CD14-positive monocyte (primary cell): ENCODE data around the gene MINDY3. TPM values are rescaled to one million over a fixed set of nuclear protein-coding genes. Genes with fewer than 3 reads are reported as not detected.

Source experiments
- DNase-seq, 3 donors: peaks; one replicate each; pipeline ENCODE4 v3.0.0-alpha.2; 2011 to 2022
- H2AFZ ChIP-seq: 2 replicates; pipeline ENCODE4 v1.6.0; 2012; ENCODE audit warnings: mild to moderate bottlenecking, low read depth, low read length, inconsistent platforms; ENCODE audit not compliant: insufficient read depth, poor library complexity, severe bottlenecking
- H3K27ac ChIP-seq, 2 donors: 1 replicate in 1 of 2; 2 replicates in 1 of 2; pipeline ENCODE4 v1.5.1; 2012 to 2013; ENCODE audit warnings: low read length in 2 of 2, control low read depth in 1 of 2, inconsistent platforms in 1 of 2, low read depth in 1 of 2, mild to moderate bottlenecking in 1 of 2
- H3K27me3 ChIP-seq, 2 donors: one replicate each; pipeline versions ENCODE4 v1.6.0 to v1.6.1; 2011 to 2013; ENCODE audit warnings: low read length in 2 of 2; ENCODE audit not compliant: control insufficient read depth in 2 of 2, insufficient read depth in 2 of 2
- H3K36me3 ChIP-seq, 2 donors: replicated peaks in 1 of 2; 1 replicate in 1 of 2; 2 replicates in 1 of 2; pipeline versions ENCODE4 v1.5.1 to v1.6.1; 2012 to 2013; ENCODE audit warnings: low read length in 2 of 2, control low read depth in 1 of 2, inconsistent platforms in 1 of 2, mild to moderate bottlenecking in 1 of 2; ENCODE audit not compliant: insufficient read depth in 2 of 2, control insufficient read depth in 1 of 2
- H3K4me1 ChIP-seq, 2 donors: 1 replicate in 1 of 2; 2 replicates in 1 of 2; pipeline versions ENCODE4 v1.5.1 to v1.6.1; 2012 to 2013; ENCODE audit warnings: low read length in 2 of 2, control low read depth in 1 of 2, inconsistent platforms in 1 of 2, mild to moderate bottlenecking in 1 of 2, moderate library complexity in 1 of 2; ENCODE audit not compliant: insufficient read depth in 2 of 2, control insufficient read depth in 1 of 2
- H3K4me2 ChIP-seq: replicated peaks from 2 replicates; pipeline ENCODE3; 2012; ENCODE audit warnings: low read length, moderate library complexity, mild to moderate bottlenecking; ENCODE audit not compliant: poor library complexity, severe bottlenecking; ENCODE audit errors: extremely low read depth
- H3K4me3 ChIP-seq, 3 experiments: fragments of 200-600 bp in 1 of 3; sonication (generic) in 1 of 3; replicated peaks in 1 of 3; 1 replicate in 2 of 3; 2 replicates in 1 of 3; pipeline ENCODE4 v1.5.1; 2011 to 2013; ENCODE audit warnings: low read length in 3 of 3, mild to moderate bottlenecking in 3 of 3, control low read depth in 2 of 3, low read depth in 2 of 3, inconsistent platforms in 1 of 3, moderate library complexity in 1 of 3
- H3K79me2 ChIP-seq: 2 replicates; pipeline ENCODE4 v1.6.0; 2012; ENCODE audit warnings: mild to moderate bottlenecking, control low read depth, inconsistent platforms, low read length, moderate library complexity; ENCODE audit not compliant: insufficient read depth
- H3K9ac ChIP-seq: 2 replicates; pipeline ENCODE4 v1.6.0; 2017; ENCODE audit warnings: low read length, mild to moderate bottlenecking; ENCODE audit not compliant: insufficient read depth, poor library complexity, severe bottlenecking
- H3K9me3 ChIP-seq, 2 donors: replicated peaks in 1 of 2; 1 replicate in 1 of 2; 2 replicates in 1 of 2; pipeline versions ENCODE4 v1.5.1 to v1.6.1; 2012 to 2013; ENCODE audit warnings: low read length in 2 of 2, control low read depth in 1 of 2; ENCODE audit not compliant: control insufficient read depth in 1 of 2, insufficient read depth in 1 of 2
- H4K20me1 ChIP-seq: 2 replicates; pipeline ENCODE4 v1.6.0; 2012; ENCODE audit warnings: mild to moderate bottlenecking, low read length, control low read depth, moderate library complexity; ENCODE audit not compliant: insufficient read depth
- H3K27ac Mint-ChIP-seq, 7 donors: one replicate each; pipeline ENCODE4 v1.8.0; 2020; ENCODE audit warnings: mild to moderate bottlenecking in 7 of 7, mixed read lengths in 7 of 7, moderate library complexity in 6 of 7, inconsistent platforms in 2 of 7
- H3K27me3 Mint-ChIP-seq, 3 donors: one replicate each; pipeline ENCODE4 v1.8.0; 2021 to 2022; ENCODE audit warnings: low read depth in 3 of 3, mild to moderate bottlenecking in 3 of 3, mixed read lengths in 3 of 3, moderate library complexity in 3 of 3, inconsistent platforms in 1 of 3
- H3K36me3 Mint-ChIP-seq, 2 donors: one replicate each; pipeline ENCODE4 v1.8.0; 2020; ENCODE audit warnings: mixed read lengths in 2 of 2, inconsistent platforms in 1 of 2, mild to moderate bottlenecking in 1 of 2
- H3K4me1 Mint-ChIP-seq: one replicate; pipeline ENCODE4 v1.8.0; 2020; ENCODE audit warnings: mild to moderate bottlenecking, mixed read lengths
- H3K4me3 Mint-ChIP-seq, 2 donors: one replicate each; pipeline ENCODE4 v1.8.0; 2020; ENCODE audit warnings: mild to moderate bottlenecking in 2 of 2, mixed read lengths in 2 of 2, moderate library complexity in 1 of 2
- H3K9me3 Mint-ChIP-seq, 7 donors: one replicate each; pipeline ENCODE4 v1.8.0; 2020 to 2022; ENCODE audit warnings: mixed read lengths in 7 of 7, mild to moderate bottlenecking in 6 of 7, moderate library complexity in 6 of 7, inconsistent platforms in 2 of 7
- WGBS: methylation state at CpG from one replicate; pipeline ENCODE4 v1.1.5; 2013; ENCODE audit warnings: missing lambda C conversion rate; ENCODE audit not compliant: insufficient coverage; 5-methylcytosine and 5-hydroxymethylcytosine counted together
- intact Hi-C, 2 donors: fragments of 100-400 bp; cut with micrococcal nuclease; formaldehyde crosslinking; loops; one replicate each; pipeline versions ENCODE4 v1.15.0 to v1.15.1; 2023
- polyA plus RNA-seq, 3 donors: library from polyadenylated mRNA; depleted of rRNA in 1 of 3; unstranded in 2 of 3; stranded (reverse) in 1 of 3; fragments of 300-500 nt in 2 of 3; fragments of >200 nt in 1 of 3; fragmentation: Illumina TruSeq in 2 of 3; gene quantifications; 1 replicate in 2 of 3; 2 replicates in 1 of 3; pipeline ENCODE4 v1.2.3, GENCODE V29; 2012 to 2021
- TF ChIP-seq, protein P1 (sequence below): fragments of 200-600 bp; IDR thresholded peaks from one replicate; pipeline ENCODE4 v1.8.0; 2022; ENCODE audit warnings: antibody characterized with exemption, mild to moderate bottlenecking

Gene MINDY3
- polyA plus RNA-seq, 3 donors: 2.4 to 14.8 (median 4.4) TPM

DNA sequence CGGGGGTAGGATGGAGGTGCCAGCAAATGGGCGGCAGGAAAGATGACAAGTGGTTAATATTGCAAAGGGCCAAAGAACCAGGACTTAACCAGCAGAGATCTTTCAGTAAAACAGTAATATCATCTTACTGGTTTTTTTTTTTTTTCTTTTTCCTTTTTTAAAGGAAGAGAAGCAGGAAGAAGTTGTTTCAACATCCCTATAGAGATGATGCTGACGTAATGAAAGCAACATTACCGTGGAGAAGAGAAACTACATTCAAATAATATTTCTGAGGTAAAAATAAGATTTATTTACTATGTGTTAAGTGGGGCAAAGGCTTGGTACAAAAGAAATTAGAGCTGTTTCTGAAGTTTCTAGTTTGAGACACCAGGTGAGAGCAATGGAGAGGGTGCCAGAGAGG, 11.0 kb downstream of the MINDY3 start:
- peaks cover 30 to 41% of the 10 kb centered on the region in 2 donors for H3K36me3 Mint-ChIP-seq
- Histone ChIP-seq H3K79me2 (peaks cover 94% of the 10 kb centered on the region), H4K20me1 (peaks cover 51% of the 10 kb centered on the region)

DNA sequence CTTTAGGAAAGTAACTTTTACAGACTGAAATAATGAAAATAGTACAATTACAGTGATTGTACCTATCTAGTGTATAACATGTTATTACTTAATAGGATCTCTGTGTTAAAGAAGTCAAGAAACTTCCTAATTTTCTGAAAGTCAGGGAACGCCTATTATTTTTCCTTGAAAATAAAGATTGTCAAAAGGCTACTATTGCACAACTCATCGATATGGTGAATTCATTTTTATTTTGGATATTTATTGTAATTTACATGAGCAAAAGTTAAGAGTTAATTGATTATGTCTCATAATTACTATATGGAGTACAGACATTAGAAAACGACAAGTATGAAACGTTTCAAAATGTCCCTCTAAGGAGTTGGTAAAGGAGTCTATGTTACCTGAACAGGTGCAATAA, 12.8 kb downstream of the MINDY3 start:
- Histone ChIP-seq H3K4me2 (no peak overlapping the region), H3K9me3 (peaks cover 7 to 22% of the 10 kb centered on the region in 2 donors), H3K36me3 (peaks cover 6 to 16% of the 10 kb centered on the region in 2 donors), H3K4me3 (no peak overlapping the region), H2AFZ (no peak overlapping the region), H3K79me2 (peaks cover 75% of the 10 kb centered on the region), H3K9ac (no peak overlapping the region), H3K27ac (no peak overlapping the region), H3K27me3 (no peaks in the 10 kb centered on the region), H4K20me1 (peaks cover 52% of the 10 kb centered on the region), H3K4me1 (peaks cover 19 to 20% of the 10 kb centered on the region in 2 donors)
- Mint-ChIP-seq H3K4me3 (no peak overlapping the region), H3K9me3 (peaks cover 14 to 27% (median 25%) of the 10 kb centered on the region in 7 donors), H3K27me3 (peaks cover 0 to 2% (median 0%) of the 10 kb centered on the region in 3 donors), H3K4me1 (peaks cover 30% of the 10 kb centered on the region), H3K27ac (no peak overlapping the region), H3K36me3 (peaks cover 31 to 42% of the 10 kb centered on the region in 2 donors)
- intact Hi-C loops: no loop called here
- no peak for DNase-seq
- WGBS: no CpG with 5 or more reads among the region's 4 CpGs
- TF ChIP-seq, protein P1, sequence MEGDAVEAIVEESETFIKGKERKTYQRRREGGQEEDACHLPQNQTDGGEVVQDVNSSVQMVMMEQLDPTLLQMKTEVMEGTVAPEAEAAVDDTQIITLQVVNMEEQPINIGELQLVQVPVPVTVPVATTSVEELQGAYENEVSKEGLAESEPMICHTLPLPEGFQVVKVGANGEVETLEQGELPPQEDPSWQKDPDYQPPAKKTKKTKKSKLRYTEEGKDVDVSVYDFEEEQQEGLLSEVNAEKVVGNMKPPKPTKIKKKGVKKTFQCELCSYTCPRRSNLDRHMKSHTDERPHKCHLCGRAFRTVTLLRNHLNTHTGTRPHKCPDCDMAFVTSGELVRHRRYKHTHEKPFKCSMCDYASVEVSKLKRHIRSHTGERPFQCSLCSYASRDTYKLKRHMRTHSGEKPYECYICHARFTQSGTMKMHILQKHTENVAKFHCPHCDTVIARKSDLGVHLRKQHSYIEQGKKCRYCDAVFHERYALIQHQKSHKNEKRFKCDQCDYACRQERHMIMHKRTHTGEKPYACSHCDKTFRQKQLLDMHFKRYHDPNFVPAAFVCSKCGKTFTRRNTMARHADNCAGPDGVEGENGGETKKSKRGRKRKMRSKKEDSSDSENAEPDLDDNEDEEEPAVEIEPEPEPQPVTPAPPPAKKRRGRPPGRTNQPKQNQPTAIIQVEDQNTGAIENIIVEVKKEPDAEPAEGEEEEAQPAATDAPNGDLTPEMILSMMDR: no peak

More for the DNA sequence above, 11.0 kb downstream of the MINDY3 start:
- peaks cover 14% of the 10 kb centered on the region for H3K4me1 Mint-ChIP-seq
- Histone ChIP-seq H2AFZ (no peak overlapping the region), H3K4me1 (peaks cover 13% of the 10 kb centered on the region in 2 donors), H3K4me2 (peak overlapping the region; percentile 47), H3K9ac (no peak overlapping the region), H3K36me3 (peaks cover 3 to 24% of the 10 kb centered on the region in 2 donors), H3K27ac (peak overlapping the region in 1 of 2 donors; percentile 50), H3K27me3 (no peaks in the 10 kb centered on the region), H3K9me3 (peaks cover 7 to 22% of the 10 kb centered on the region in 2 donors), H3K4me3 (peak overlapping the region in 1 of 3 experiments; percentile 37)
- intact Hi-C loops: no loop called here
- TF ChIP-seq, protein P1: no peak
- WGBS: no CpG with 5 or more reads among the region's 4 CpGs
- H3K9me3 Mint-ChIP-seq: peaks cover 15 to 27% (median 25%) of the 10 kb centered on the region in 7 donors
- H3K27ac Mint-ChIP-seq: peak overlapping the region; percentile 44 to 89 (median 61)
- H3K27me3 Mint-ChIP-seq: peaks cover 0 to 2% (median 0%) of the 10 kb centered on the region in 3 donors
- DNase-seq: peak in 1 of 3 donors; percentile 24
- H3K4me3 Mint-ChIP-seq: peak overlapping the region in 1 of 2 donors; percentile 44
